OCI-LY1 (cell line): ENCODE measurements around the gene DDX50.

Experiments
- EZH2 ChIP-seq: fragments of 200-600 bp; sonication (generic), shearing (Covaris generic); IDR thresholded peaks from 2 replicates; pipeline ENCODE4 v1.8.0; 2017; ENCODE audit warnings: borderline replicate concordance, mixed run types, mild to moderate bottlenecking, antibody characterized with exemption, low read length, moderate library complexity, mixed read lengths
- TF ChIP-seq, protein P1 (sequence below): fragments of 200-600 bp; sonication (generic), shearing (Covaris generic); IDR thresholded peaks from 2 replicates; pipeline ENCODE4 v1.5.1; 2017; ENCODE audit warnings: mild to moderate bottlenecking, antibody characterized with exemption, low read length, moderate library complexity, mixed read lengths

DNA sequence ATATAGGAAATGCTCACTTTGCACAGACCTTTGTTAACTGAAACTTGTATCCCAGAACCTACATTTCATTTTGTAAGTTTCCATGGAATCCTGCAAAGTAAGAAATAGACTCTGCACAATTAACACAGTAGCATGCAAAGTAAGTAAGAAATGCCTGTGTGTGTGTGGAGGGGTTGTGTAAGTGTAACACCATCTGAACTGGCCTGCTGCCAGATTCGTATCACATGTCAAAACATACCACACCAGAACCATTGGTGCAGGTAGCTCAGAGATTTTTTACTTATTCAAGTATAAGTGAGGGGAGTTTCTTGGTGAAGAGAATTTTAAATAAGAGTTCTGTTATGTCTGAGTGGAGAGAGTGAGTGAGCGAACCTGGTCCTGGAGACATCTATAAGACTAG lies 37.0 kb downstream of the DDX50 start:
- TF ChIP-seq, protein P1, sequence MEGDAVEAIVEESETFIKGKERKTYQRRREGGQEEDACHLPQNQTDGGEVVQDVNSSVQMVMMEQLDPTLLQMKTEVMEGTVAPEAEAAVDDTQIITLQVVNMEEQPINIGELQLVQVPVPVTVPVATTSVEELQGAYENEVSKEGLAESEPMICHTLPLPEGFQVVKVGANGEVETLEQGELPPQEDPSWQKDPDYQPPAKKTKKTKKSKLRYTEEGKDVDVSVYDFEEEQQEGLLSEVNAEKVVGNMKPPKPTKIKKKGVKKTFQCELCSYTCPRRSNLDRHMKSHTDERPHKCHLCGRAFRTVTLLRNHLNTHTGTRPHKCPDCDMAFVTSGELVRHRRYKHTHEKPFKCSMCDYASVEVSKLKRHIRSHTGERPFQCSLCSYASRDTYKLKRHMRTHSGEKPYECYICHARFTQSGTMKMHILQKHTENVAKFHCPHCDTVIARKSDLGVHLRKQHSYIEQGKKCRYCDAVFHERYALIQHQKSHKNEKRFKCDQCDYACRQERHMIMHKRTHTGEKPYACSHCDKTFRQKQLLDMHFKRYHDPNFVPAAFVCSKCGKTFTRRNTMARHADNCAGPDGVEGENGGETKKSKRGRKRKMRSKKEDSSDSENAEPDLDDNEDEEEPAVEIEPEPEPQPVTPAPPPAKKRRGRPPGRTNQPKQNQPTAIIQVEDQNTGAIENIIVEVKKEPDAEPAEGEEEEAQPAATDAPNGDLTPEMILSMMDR = no peak
- TF ChIP-seq EZH2 = no peak
